ENCODE measurements around the gene ACSS1. TPM values are rescaled to one million over a fixed set of nuclear protein-coding genes. Genes with fewer than 3 reads are reported as not detected.
A peak's percentile ranks its signal among the peaks of the same experiment; 100 is the strongest.

ACSS1 gene
- total and polyA plus RNA-seq, 2 of the 8 experiments (the other 6 are each of a cell fraction or from before 2014, with no cell fraction given) = 2.6 to 3.4 TPM

DNA sequence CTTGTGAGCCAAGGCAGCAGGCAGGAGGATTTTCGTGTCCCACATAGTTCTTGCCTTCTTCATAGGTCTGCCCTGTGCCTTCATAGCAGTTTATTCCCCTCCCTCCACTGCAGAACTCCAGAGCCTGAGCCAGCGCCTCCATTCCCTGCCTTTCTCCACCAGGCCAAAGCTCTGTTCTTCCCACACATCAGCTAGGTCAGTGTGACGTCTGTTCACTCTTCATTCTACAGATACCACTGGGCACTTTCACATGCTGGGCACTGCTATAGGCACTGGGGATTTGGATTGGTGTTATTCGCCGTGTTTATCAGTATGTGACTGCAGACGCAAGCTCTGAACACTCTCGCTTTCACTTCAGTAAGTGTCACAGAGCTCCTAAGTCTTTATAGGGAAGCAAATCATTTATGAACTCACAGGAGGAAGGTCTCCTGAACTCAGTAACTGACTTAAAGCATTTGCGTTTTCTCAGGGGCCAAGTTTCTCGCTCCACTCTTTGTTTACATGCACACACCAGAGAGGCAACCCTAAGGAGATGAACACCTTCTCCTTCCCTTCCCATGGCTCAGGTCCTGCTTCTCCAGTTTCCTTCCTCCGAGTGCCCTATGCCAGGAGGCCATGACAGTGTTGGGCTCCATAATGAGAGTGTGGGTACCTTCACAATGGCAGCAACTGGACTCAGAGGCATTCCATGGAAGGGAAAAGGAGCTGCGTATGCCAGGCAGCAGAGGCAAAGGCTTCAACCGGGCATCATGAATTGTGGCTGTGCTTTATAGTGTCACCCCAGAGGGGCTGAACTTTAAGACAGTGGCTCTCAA lies 59.1 kb downstream of the ACSS1 start:
- H2BK12ac ChIP-seq (ENCODE audit: low read depth, low read length) = no peak overlapping the region
- no peak overlapping the region for H3K18ac ChIP-seq (ENCODE audit: extremely low read depth, low read length)
- H4K5ac ChIP-seq (ENCODE audit: insufficient read length, low read depth, low read length) = no peak overlapping the region
- no peaks in the 10 kb centered on the region for H4K20me1 ChIP-seq (replicated peaks in 1 of 2; ENCODE audit: control insufficient read depth in 1 of 2, insufficient read depth in 2 of 2, low read length in 2 of 2)
- H3K27ac ChIP-seq (ENCODE audit: low read depth, low read length) = no peak overlapping the region
- H4K8ac ChIP-seq (ENCODE audit: extremely low read depth, insufficient read depth, low read length) = peak overlapping the region; percentile 53; the same call in 1 of the 2 replicates
- H3K4me1 ChIP-seq (replicated peaks in 1 of 4; ENCODE audit: control insufficient read depth in 3 of 4, insufficient read depth in 4 of 4, low read length in 3 of 4) = no peaks in the 10 kb centered on the region
- H3K23me2 ChIP-seq (ENCODE audit: low read depth, low read length) = no peaks in the 10 kb centered on the region
- no peak overlapping the region for H3K23ac ChIP-seq (ENCODE audit: insufficient read length)
- H3K27me3 ChIP-seq (replicated peaks in 1 of 4; ENCODE audit: control insufficient read depth in 3 of 4, extremely low read depth in 1 of 4, insufficient read depth in 3 of 4, low read length in 3 of 4) = peaks cover 0 to 2% (median 0%) of the 10 kb centered on the region in 4 experiments; a peak in 2 of 7 replicates
- no peak overlapping the region for H2BK5ac ChIP-seq (ENCODE audit: low read depth, low read length)
- H2BK120ac ChIP-seq (replicated peaks; ENCODE audit: low read depth, low read length) = no peak overlapping the region
- H4K91ac ChIP-seq (replicated peaks; ENCODE audit: insufficient read length, low read length) = no peak overlapping the region
- H3K4ac ChIP-seq (replicated peaks; ENCODE audit: insufficient read length, low read depth, low read length) = no peak overlapping the region
- H3K4me2 ChIP-seq (ENCODE audit: insufficient read depth in 1 of 2, low read depth in 2 of 2, low read length in 2 of 2) = no peak overlapping the region
- 0 out of 2 replicates have a peak overlapping the region, but pooled peaks have one; percentile 56 for H2BK20ac ChIP-seq (ENCODE audit: low read length)
- WGBS, 2 experiments (ENCODE audit: extremely low coverage in 1 of 2, insufficient coverage in 1 of 2, insufficient read length in 1 of 2, insufficient replicate concordance in 2 of 2, low coverage in 1 of 2, low lambda C conversion rate in 2 of 2, missing lambda C conversion rate in 1 of 2) = 85% methylated on average over 12 of the region's 12 CpGs; no CpG with 5 or more reads in 1 of the 2 experiments
- no peaks in the 10 kb centered on the region for H3K79me2 ChIP-seq (ENCODE audit: control insufficient read depth in 1 of 2, insufficient read depth in 2 of 2, low read length in 2 of 2)
- H2AK5ac ChIP-seq (ENCODE audit: low read depth, low read length) = no peak overlapping the region
- H3K56ac ChIP-seq (replicated peaks; ENCODE audit: insufficient read length, low read depth, low read length) = no peak overlapping the region
- no peak overlapping the region for H3K9ac ChIP-seq (replicated peaks in 1 of 4; ENCODE audit: extremely low read depth in 1 of 4, low read depth in 3 of 4, low read length in 3 of 4)
- H3K4me3 ChIP-seq (ENCODE audit: extremely low read depth in 1 of 4, insufficient read depth in 2 of 4, low read depth in 3 of 4, low read length in 4 of 4) = no peak overlapping the region
- no peak overlapping the region for H3K14ac ChIP-seq (ENCODE audit: insufficient read length)
- TF ChIP-seq POLR2AphosphoS5 (IDR thresholded peaks at IDR 0.05; ENCODE audit: low read depth, low read length) (no peak), RFX5 (IDR thresholded peaks at IDR 0.05; ENCODE audit: borderline replicate concordance, low read depth, low read length) (no peak), RBBP5 (IDR thresholded peaks at IDR 0.05; ENCODE audit: borderline replicate concordance, low read depth, low read length) (no peak), BACH1 (IDR thresholded peaks at IDR 0.05; ENCODE audit: low read length) (no peak), RNF2 (IDR thresholded peaks at IDR 0.05; ENCODE audit: borderline replicate concordance, low read depth, low read length, missing control alignments, poor library complexity, severe bottlenecking) (no peak), SRF (IDR thresholded peaks at IDR 0.05; ENCODE audit: low read depth, low read length) (no peak), SP1 (IDR thresholded peaks at IDR 0.05; ENCODE audit: low read depth, low read length) (no peak), JUND (IDR thresholded peaks at IDR 0.05; ENCODE audit: low read length) (no peak)
- TF ChIP-seq, protein P1, sequence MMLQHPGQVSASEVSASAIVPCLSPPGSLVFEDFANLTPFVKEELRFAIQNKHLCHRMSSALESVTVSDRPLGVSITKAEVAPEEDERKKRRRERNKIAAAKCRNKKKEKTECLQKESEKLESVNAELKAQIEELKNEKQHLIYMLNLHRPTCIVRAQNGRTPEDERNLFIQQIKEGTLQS (IDR thresholded peaks at IDR 0.05; ENCODE audit: insufficient read depth, low read depth, low read length) = no peak
- H3K79me1 ChIP-seq (ENCODE audit: low read depth, low read length) = no peaks in the 10 kb centered on the region
- no peaks in the 10 kb centered on the region for H3K9me3 ChIP-seq (ENCODE audit: insufficient read depth in 2 of 2, low read depth in 1 of 2, low read length in 1 of 2)
- CTCF ChIA-PET (ENCODE audit: partially characterized antibody) = interaction anchor here (0.9 to 2.6 kb wide), 7 partner anchors 10 to 180 kb away, joined by 3 to 15 read pairs (median 5); no protein-coding TSS in a partner anchor
- FAIRE-seq (no peak), DNase-seq (ENCODE audit: low read depth in 1 of 2, low spot score in 2 of 2) (peak in 1 of 2 experiments; percentile 30)
- POLR2A ChIA-PET (ENCODE audit: partially characterized antibody) = no interaction called here
- H3K36me3 ChIP-seq (ENCODE audit: control insufficient read depth in 2 of 4, insufficient read depth in 4 of 4, low read length in 3 of 4) = no peaks in the 10 kb centered on the region
- no peak overlapping the region for H2BK15ac ChIP-seq (ENCODE audit: low read length)
- 0 out of 2 replicates have a peak overlapping the region, but pooled peaks have one; percentile 11 for H2AFZ ChIP-seq (ENCODE audit: low read length)
